HG02973 (cell line): Measurements from ENCODE around the gene MNX1.

ENCODE experiments used
- ATAC-seq: cut with Tn5 transposase; IDR thresholded peaks from one replicate; pipeline ENCODE4 v1.9.1; 2021; ENCODE audit warnings: moderate library complexity; ENCODE audit not compliant: unreplicated experiment

MNX1 gene

GRCh38 chr7:157033483-157034473, 23.3 kb upstream of the MNX1 start:
- no peak for ATAC-seq

DNA sequence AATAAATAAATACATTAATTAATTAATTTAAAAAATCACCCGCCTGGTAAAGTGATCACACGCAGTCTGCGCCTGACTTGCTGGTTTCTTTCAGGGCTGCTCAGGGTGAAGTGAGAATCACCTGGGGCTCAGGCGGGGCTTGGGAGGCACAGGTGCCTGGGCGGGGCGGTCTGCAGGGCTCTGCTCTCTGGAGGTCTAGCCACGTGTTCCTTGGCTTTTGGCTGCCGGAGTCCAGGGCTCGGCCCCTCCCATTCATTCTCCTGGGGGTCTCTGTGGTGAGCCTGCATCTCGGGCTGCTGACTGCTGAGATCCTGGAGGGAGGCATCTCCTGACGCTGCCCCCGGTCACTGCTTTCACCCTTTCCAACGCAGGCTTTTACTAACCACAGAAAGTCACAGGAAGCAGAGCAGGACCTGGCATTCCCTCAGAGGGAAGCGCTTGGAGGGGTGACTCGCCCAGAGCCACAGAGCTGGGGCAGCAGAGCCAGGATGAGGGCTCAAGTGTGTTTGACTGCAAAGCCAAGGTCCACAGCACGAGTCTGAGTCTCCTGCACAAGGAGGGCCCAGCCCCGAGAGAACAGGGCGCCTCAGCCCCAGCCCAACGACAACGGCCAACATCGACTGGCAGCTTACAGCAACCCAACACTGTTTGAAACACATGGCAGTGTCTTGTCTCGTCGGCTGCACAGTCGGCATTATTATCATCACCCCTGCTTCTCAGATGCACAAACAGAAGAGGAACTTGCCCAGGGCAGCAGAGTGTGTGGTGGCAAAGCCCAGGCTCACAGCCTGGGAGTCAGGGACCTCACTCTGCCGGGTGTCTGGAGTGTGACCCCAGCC, 22.4 kb upstream of the MNX1 start:
- no peak for ATAC-seq

- no peak for ATAC-seq
Measured at GRCh38 chr7:157032128-157032527, 21.7 kb upstream of the MNX1 start.

- ATAC-seq: no peak
Measured at GRCh38 chr7:157028199-157028903, 17.9 kb upstream of the MNX1 start.

GRCh38 chr7:157027568-157028198, 17.2 kb upstream of the MNX1 start:
- no peak for ATAC-seq

- ATAC-seq: no peak
Measured at GRCh38 chr7:157024716-157025115, 14.3 kb upstream of the MNX1 start.

DNA sequence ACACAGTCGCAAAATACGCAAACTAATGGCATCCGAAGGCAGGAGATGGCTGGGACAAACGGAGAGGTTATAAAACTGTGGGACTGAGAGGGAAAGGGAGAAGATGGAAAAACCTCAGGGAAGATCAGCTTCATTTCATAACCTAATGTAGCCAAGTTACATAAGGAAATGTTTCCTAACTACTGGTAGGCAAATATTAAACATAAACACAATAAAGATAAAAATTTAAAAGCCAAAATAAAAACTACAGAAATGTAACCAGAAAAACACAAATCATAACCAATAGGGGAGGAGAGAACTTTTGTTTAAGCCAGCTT, 13.1 kb upstream of the MNX1 start:
- ATAC-seq: no peak

GRCh38 chr7:157022681-157023588, 12.5 kb upstream of the MNX1 start:
- no peak for ATAC-seq

DNA sequence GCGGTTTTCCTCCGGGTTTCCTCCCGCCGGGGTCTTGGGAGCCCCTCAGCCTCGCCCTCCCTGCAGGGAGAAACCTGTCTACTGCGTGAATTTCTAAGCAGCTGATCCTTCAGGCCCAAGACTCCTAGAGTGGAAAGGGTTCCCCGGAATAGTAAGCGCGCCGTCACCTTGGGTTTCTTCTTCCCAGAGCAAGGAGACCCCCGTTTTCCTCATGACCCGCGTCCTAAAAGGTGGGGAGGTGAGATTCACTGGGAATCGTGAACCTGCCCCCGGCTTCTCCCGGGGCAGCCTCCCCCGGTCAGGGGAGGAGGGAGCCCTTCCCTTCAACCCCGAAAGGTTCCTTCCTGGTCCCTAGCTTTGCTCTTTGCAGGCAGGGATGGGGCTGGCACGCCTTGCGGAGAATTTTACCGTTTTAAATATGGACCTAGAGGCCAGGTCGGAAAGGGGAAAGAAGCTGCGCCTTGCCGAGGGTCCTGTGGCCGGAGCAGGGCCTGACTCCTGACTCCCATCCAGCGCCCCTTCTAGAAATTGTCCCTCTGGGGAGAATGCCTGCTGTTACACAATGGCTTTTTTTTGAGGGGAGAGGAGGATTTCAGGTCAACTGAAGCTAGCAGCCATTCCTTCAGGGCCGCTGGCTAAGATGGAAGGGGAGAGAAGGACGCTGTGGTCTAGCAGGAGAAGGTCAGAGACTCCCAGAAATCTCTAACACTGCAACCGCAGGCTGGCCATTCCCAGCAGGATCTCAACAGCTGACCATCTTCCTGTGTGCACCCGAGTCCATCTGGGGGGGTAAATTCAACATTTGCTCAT, 11.6 kb upstream of the MNX1 start:
- no peak for ATAC-seq

DNA sequence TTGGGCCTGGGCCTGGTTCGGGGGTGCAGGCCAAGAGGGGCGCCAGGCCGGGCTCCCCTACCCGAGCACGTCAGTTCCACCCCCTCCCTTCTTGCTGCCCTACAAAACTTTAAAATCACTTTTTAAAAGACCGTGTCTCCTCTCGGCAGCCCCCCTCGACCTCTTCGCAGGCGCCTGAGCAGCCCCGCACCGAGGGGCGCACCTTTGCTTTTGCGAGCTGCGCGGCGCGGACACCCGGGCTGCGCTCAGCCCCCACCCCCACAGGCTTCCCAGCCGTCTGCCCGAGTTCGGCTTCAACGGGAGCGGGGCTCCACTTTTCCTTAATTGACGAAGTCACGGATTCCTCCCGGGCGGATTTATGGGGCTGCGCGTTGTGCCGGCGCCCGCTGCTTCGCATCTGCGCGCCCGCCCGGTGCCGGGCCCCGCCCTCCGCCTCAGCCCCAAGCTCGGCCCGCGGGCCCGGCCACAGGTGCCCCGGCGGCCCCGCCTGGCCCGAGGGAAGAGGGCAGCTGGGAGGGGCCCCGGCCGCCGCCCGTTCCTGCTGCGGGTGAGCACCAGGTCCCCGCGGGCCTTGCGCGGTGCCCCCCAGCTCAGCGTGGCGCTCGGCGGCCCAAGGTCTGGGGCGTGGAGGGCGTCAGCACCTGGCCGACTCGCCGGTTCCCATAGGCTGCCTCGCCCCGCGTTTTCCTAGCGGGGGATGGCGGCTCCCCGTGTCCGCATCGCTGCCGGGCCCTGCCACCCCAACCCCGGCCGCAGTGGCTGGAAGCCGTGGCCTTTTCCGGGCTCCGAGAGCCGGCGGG, 10.8 kb upstream of the MNX1 start:
- no peak for ATAC-seq

DNA sequence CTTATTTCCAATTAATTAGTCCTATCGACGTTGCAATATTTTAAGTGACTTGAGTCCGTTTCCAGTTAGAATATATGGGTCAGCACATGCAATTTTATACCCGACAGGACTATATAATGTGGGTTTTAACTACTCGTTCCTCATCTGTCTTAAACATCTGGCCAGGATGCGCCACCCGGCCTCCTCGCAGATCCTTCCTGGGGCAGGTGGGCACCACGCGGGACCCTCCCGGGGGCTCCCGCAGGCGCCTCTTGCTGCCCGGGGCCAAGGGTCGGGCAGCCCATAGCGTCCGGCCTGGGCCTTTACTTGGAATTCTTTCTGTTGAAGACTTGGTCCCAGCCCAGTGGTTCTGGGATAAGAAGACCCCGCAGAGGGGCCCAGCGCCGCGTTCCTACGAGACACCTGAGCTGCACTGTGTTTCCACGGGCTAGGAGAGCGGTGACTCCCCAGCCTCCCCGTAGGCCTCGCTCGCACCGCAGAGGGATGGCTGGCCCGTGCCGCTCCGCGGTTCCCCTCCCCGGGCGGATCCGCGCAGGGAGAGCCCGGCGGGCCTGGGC, 10.1 kb upstream of the MNX1 start:
- ATAC-seq: no peak

DNA sequence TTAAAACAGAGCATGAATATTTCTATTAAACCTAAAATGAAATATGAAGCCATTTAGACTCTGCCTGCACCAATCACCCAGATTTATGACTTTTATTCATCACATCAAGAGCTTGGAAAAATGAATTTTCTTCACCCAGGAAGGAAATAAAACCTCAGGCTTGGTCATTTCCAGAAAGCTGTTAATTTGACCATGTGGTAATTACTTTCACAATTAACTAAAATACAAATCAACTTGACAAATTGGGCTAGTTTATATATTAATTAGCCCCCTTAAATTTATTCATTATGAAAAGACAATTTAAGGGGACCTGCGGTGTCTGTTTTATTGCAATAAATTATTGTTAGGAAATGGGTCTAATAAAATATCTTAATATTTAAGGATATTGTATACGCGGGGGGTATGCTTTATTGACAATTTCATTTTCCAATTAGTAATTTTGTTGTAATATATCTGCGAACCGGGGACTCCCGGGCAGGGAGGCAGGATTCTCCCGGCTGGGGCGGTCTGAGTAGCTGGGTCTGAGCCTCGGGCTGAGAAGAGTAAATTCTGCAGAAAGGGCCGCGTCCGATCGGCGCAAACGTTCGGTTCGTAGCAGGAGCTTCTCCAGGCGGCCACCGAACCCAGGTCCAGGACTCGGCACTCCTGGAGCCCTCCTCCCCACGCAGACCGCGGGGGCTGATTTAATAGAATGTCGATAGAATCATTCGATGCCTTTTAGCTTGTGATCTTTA, 9.4 kb upstream of the MNX1 start:
- ATAC-seq: no peak

DNA sequence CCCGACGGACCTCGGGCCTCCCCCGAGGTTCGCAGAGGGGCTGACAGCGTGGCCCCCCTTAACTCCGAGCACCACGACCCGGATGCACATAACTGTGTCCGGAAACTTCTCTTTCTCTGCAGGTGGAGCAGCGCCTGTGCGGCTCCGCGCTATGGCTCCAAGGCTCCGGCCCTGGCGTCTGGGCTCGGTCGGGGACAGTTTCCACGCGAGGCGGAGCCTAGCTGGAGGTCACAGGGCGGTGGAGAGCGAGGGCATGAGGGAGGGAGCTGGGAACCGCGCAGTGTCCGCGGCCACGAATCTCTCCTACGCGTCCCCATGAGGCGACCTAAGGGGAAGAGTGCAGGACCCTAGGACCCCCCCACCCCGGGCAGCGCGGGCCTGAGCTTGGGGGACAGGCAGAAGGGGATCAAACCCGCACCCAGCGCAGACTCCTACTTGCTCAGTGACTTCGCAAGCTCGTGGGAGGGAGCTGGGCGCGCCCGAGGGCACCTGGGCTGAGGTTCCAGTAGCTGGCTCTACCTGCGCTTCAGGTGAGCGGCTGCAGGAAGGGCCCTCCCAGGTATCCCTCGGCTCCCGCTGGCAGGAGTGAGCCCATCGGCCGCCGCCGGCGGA, 8.6 kb upstream of the MNX1 start:
- no peak for ATAC-seq

DNA sequence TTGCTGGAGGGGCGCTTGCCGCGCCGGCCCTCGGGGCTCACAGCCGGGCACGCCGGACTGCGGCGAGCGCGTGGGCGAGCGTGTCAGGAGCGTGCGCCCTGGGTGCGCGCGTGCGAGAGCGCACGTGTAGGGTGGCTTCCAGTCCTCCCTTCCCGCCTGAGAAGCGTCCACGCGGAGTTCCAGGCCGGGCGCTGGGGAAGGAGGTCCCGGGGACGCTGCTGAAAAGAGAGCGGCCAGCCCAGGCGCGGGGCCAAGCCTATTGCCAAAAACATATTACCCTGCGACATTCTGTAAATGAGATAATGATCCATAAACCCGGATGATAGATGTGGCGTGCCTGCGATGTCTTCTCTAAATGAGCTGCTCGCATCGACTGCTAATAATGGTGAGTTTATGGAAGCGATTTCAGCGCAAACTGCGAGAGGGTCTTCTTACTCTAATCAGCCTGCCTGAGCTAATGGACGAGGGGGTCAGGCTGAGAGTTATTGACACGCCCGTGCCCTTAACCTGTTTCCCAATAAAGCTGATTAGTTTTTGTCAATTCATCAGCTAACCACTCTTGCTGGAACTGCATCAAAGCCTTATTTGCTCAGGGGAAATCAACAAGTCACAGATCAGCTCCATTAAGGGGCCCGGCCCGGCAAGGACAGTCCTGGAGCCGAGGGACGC, 8.0 kb upstream of the MNX1 start:
- ATAC-seq: no peak

GRCh38 chr7:157017603-157018327, 7.3 kb upstream of the MNX1 start:
- ATAC-seq: no peak

GRCh38 chr7:157017149-157017548, 6.7 kb upstream of the MNX1 start:
- no peak for ATAC-seq
